CD14-positive monocyte (primary cell): Measurements from ENCODE around the gene PARVB. TPM values are rescaled to one million over a fixed set of nuclear protein-coding genes. Genes with fewer than 3 reads are reported as not detected.

ENCODE experiments used
- DNase-seq, 3 donors: peaks; one replicate each; pipeline ENCODE4 v3.0.0-alpha.2; 2011 to 2022
- H2AFZ ChIP-seq: 2 replicates; pipeline ENCODE4 v1.6.0; 2012; ENCODE audit warnings: mild to moderate bottlenecking, low read depth, low read length, inconsistent platforms; ENCODE audit not compliant: insufficient read depth, poor library complexity, severe bottlenecking
- H3K27ac ChIP-seq, 2 donors: 1 replicate in 1 of 2; 2 replicates in 1 of 2; pipeline ENCODE4 v1.5.1; 2012 to 2013; ENCODE audit warnings: low read length in 2 of 2, control low read depth in 1 of 2, inconsistent platforms in 1 of 2, low read depth in 1 of 2, mild to moderate bottlenecking in 1 of 2
- H3K27me3 ChIP-seq, 2 donors: one replicate each; pipeline versions ENCODE4 v1.6.0 to v1.6.1; 2011 to 2013; ENCODE audit warnings: low read length in 2 of 2; ENCODE audit not compliant: control insufficient read depth in 2 of 2, insufficient read depth in 2 of 2
- H3K36me3 ChIP-seq, 2 donors: replicated peaks in 1 of 2; 1 replicate in 1 of 2; 2 replicates in 1 of 2; pipeline versions ENCODE4 v1.5.1 to v1.6.1; 2012 to 2013; ENCODE audit warnings: low read length in 2 of 2, control low read depth in 1 of 2, inconsistent platforms in 1 of 2, mild to moderate bottlenecking in 1 of 2; ENCODE audit not compliant: insufficient read depth in 2 of 2, control insufficient read depth in 1 of 2
- H3K4me1 ChIP-seq, 2 donors: 1 replicate in 1 of 2; 2 replicates in 1 of 2; pipeline versions ENCODE4 v1.5.1 to v1.6.1; 2012 to 2013; ENCODE audit warnings: low read length in 2 of 2, control low read depth in 1 of 2, inconsistent platforms in 1 of 2, mild to moderate bottlenecking in 1 of 2, moderate library complexity in 1 of 2; ENCODE audit not compliant: insufficient read depth in 2 of 2, control insufficient read depth in 1 of 2
- H3K4me2 ChIP-seq: replicated peaks from 2 replicates; pipeline ENCODE3; 2012; ENCODE audit warnings: low read length, moderate library complexity, mild to moderate bottlenecking; ENCODE audit not compliant: poor library complexity, severe bottlenecking; ENCODE audit errors: extremely low read depth
- H3K4me3 ChIP-seq, 3 experiments: fragments of 200-600 bp in 1 of 3; sonication (generic) in 1 of 3; replicated peaks in 1 of 3; 1 replicate in 2 of 3; 2 replicates in 1 of 3; pipeline ENCODE4 v1.5.1; 2011 to 2013; ENCODE audit warnings: low read length in 3 of 3, mild to moderate bottlenecking in 3 of 3, control low read depth in 2 of 3, low read depth in 2 of 3, inconsistent platforms in 1 of 3, moderate library complexity in 1 of 3
- H3K79me2 ChIP-seq: 2 replicates; pipeline ENCODE4 v1.6.0; 2012; ENCODE audit warnings: mild to moderate bottlenecking, control low read depth, inconsistent platforms, low read length, moderate library complexity; ENCODE audit not compliant: insufficient read depth
- H3K9ac ChIP-seq: 2 replicates; pipeline ENCODE4 v1.6.0; 2017; ENCODE audit warnings: low read length, mild to moderate bottlenecking; ENCODE audit not compliant: insufficient read depth, poor library complexity, severe bottlenecking
- H3K9me3 ChIP-seq, 2 donors: replicated peaks in 1 of 2; 1 replicate in 1 of 2; 2 replicates in 1 of 2; pipeline versions ENCODE4 v1.5.1 to v1.6.1; 2012 to 2013; ENCODE audit warnings: low read length in 2 of 2, control low read depth in 1 of 2; ENCODE audit not compliant: control insufficient read depth in 1 of 2, insufficient read depth in 1 of 2
- H4K20me1 ChIP-seq: 2 replicates; pipeline ENCODE4 v1.6.0; 2012; ENCODE audit warnings: mild to moderate bottlenecking, low read length, control low read depth, moderate library complexity; ENCODE audit not compliant: insufficient read depth
- H3K27ac Mint-ChIP-seq, 7 donors: one replicate each; pipeline ENCODE4 v1.8.0; 2020; ENCODE audit warnings: mild to moderate bottlenecking in 7 of 7, mixed read lengths in 7 of 7, moderate library complexity in 6 of 7, inconsistent platforms in 2 of 7
- H3K27me3 Mint-ChIP-seq, 3 donors: one replicate each; pipeline ENCODE4 v1.8.0; 2021 to 2022; ENCODE audit warnings: low read depth in 3 of 3, mild to moderate bottlenecking in 3 of 3, mixed read lengths in 3 of 3, moderate library complexity in 3 of 3, inconsistent platforms in 1 of 3
- H3K36me3 Mint-ChIP-seq, 2 donors: one replicate each; pipeline ENCODE4 v1.8.0; 2020; ENCODE audit warnings: mixed read lengths in 2 of 2, inconsistent platforms in 1 of 2, mild to moderate bottlenecking in 1 of 2
- H3K4me1 Mint-ChIP-seq: one replicate; pipeline ENCODE4 v1.8.0; 2020; ENCODE audit warnings: mild to moderate bottlenecking, mixed read lengths
- H3K4me3 Mint-ChIP-seq, 2 donors: one replicate each; pipeline ENCODE4 v1.8.0; 2020; ENCODE audit warnings: mild to moderate bottlenecking in 2 of 2, mixed read lengths in 2 of 2, moderate library complexity in 1 of 2
- H3K9me3 Mint-ChIP-seq, 7 donors: one replicate each; pipeline ENCODE4 v1.8.0; 2020 to 2022; ENCODE audit warnings: mixed read lengths in 7 of 7, mild to moderate bottlenecking in 6 of 7, moderate library complexity in 6 of 7, inconsistent platforms in 2 of 7
- WGBS: methylation state at CpG from one replicate; pipeline ENCODE4 v1.1.5; 2013; ENCODE audit warnings: missing lambda C conversion rate; ENCODE audit not compliant: insufficient coverage; 5-methylcytosine and 5-hydroxymethylcytosine counted together
- intact Hi-C, 2 donors: fragments of 100-400 bp; cut with micrococcal nuclease; formaldehyde crosslinking; loops; one replicate each; pipeline versions ENCODE4 v1.15.0 to v1.15.1; 2023
- polyA plus RNA-seq, 3 donors: library from polyadenylated mRNA; depleted of rRNA in 1 of 3; unstranded in 2 of 3; stranded (reverse) in 1 of 3; fragments of 300-500 nt in 2 of 3; fragments of >200 nt in 1 of 3; fragmentation: Illumina TruSeq in 2 of 3; gene quantifications; 1 replicate in 2 of 3; 2 replicates in 1 of 3; pipeline ENCODE4 v1.2.3, GENCODE V29; 2012 to 2021
- TF ChIP-seq, protein P1 (sequence below): fragments of 200-600 bp; IDR thresholded peaks from one replicate; pipeline ENCODE4 v1.8.0; 2022; ENCODE audit warnings: antibody characterized with exemption, mild to moderate bottlenecking

The PARVB gene
- polyA plus RNA-seq, 3 donors, result 13.4 to 38.5 (median 17.9) TPM

DNA sequence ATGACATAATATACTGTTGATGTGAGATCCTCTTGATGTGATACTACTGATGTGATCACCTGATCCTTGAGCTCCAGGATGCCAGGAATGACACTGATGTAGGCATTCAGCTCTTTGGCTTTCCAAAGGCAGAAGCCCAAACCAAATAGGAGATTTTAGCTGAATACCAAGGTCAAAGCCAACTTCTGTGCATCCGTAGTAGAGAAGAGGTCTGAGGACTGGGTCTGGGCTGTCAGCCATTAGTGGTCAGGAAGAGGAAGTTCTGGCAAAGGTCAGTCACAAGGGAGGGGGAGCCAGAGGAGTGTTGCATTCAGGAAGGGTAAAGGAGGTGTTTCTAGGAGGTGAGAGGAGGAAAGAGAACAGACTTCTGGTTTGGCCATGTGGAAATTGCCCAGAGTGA lies 103.3 kb downstream of the PARVB start:
- Histone ChIP-seq H3K79me2 (peaks cover 3% of the 10 kb centered on the region), H3K4me1 (peaks cover 20 to 23% of the 10 kb centered on the region in 2 donors), H3K36me3 (peaks cover 13 to 39% of the 10 kb centered on the region in 2 donors), H3K27ac (no peak overlapping the region), H3K9ac (no peak overlapping the region), H3K4me2 (no peak overlapping the region), H4K20me1 (no peaks in the 10 kb centered on the region), H3K27me3 (no peaks in the 10 kb centered on the region), H2AFZ (no peak overlapping the region), H3K4me3 (no peak overlapping the region), H3K9me3 (peaks cover 22 to 25% of the 10 kb centered on the region in 2 donors)
- intact Hi-C loops, result no loop called here
- peaks cover 47 to 48% of the 10 kb centered on the region in 2 donors for H3K36me3 Mint-ChIP-seq
- H3K4me1 Mint-ChIP-seq, result peaks cover 27% of the 10 kb centered on the region
- peaks cover 0 to 3% (median 2%) of the 10 kb centered on the region in 3 donors for H3K27me3 Mint-ChIP-seq
- peak overlapping the region in 1 of 2 donors; percentile 31 for H3K4me3 Mint-ChIP-seq
- 0% methylated on average over 1 of the region's 1 CpG for WGBS
- DNase-seq, result peak; percentile 32 to 51 (median 41)
- peak overlapping the region in 6 of 7 donors; percentile 68 to 88 (median 73) for H3K27ac Mint-ChIP-seq
- TF ChIP-seq, protein P1, sequence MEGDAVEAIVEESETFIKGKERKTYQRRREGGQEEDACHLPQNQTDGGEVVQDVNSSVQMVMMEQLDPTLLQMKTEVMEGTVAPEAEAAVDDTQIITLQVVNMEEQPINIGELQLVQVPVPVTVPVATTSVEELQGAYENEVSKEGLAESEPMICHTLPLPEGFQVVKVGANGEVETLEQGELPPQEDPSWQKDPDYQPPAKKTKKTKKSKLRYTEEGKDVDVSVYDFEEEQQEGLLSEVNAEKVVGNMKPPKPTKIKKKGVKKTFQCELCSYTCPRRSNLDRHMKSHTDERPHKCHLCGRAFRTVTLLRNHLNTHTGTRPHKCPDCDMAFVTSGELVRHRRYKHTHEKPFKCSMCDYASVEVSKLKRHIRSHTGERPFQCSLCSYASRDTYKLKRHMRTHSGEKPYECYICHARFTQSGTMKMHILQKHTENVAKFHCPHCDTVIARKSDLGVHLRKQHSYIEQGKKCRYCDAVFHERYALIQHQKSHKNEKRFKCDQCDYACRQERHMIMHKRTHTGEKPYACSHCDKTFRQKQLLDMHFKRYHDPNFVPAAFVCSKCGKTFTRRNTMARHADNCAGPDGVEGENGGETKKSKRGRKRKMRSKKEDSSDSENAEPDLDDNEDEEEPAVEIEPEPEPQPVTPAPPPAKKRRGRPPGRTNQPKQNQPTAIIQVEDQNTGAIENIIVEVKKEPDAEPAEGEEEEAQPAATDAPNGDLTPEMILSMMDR, result no peak
- peaks cover 15 to 28% (median 23%) of the 10 kb centered on the region in 7 donors for H3K9me3 Mint-ChIP-seq

DNA sequence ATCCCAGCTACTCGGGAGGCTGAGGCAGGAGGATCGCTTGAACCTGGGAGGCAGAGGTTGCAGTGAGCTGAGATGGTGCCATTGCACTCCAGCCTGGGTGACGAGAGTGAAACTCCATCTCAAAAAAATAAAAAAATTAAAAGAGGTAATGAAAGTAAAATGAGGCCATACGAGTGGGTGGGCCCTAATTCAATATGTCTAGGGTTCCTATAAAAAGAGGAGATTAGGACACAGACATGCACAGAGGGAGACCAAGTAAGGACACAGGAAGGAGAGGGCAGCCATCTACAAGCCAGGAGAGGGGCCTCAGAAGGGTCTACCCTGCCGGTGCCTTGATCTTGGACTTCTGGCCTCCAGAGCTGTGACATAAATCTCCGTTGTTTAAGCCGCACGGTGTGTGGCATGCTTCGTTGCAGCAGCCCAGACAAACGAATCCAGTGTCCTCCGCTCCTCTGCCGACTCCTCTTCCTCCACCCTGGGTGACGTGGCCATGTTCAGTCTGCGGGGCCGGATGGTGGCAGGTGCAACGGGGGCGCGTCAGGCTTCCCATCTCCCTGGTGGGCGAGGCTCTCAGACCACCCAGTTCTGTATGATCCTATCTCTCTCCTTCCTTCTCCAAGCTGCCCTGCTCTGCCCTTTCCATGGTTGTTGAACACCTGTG lies 105.0 kb downstream of the PARVB start:
- Mint-ChIP-seq H3K36me3 (peaks cover 54% of the 10 kb centered on the region in 2 donors), H3K27me3 (peaks cover 0 to 4% (median 3%) of the 10 kb centered on the region in 3 donors), H3K4me3 (no peak overlapping the region), H3K27ac (peak overlapping the region in 6 of 7 donors; percentile 19 to 75 (median 54)), H3K4me1 (peaks cover 32% of the 10 kb centered on the region), H3K9me3 (peaks cover 15 to 27% (median 23%) of the 10 kb centered on the region in 7 donors)
- no peak for DNase-seq
- Histone ChIP-seq H3K4me3 (no peak overlapping the region), H3K4me1 (peaks cover 20 to 23% of the 10 kb centered on the region in 2 donors), H3K27ac (no peak overlapping the region), H3K79me2 (peaks cover 3% of the 10 kb centered on the region), H3K9me3 (peaks cover 22 to 25% of the 10 kb centered on the region in 2 donors), H4K20me1 (no peaks in the 10 kb centered on the region), H3K9ac (no peak overlapping the region), H2AFZ (no peak overlapping the region), H3K27me3 (no peaks in the 10 kb centered on the region), H3K36me3 (peaks cover 28 to 45% of the 10 kb centered on the region in 2 donors), H3K4me2 (no peak overlapping the region)
- intact Hi-C loops, result no loop called here
- 80% methylated on average over 16 of the region's 19 CpGs for WGBS
- TF ChIP-seq, protein P1, result no peak
